Fibroblast of upper back skin (primary cell): ENCODE measurements around the gene ARHGAP45.
A peak's percentile ranks its signal among the peaks of the same experiment; 100 is the strongest.
"Not testable (repeated sequence)": the region's sequence is repeated elsewhere in the genome, so short reads cannot be mapped to it uniquely, and the experiment has no call there.

Experiments
- DNase-seq: peaks from one replicate; pipeline ENCODE4 v3.0.0-alpha.2; 2013

The ARHGAP45 gene

GRCh38 chr19:1117654-1118053 lies 50.7 kb downstream of the ARHGAP45 start:
- DNase-seq: no peak

- no peak for DNase-seq
These were observed 52.0 kb downstream of the ARHGAP45 start for GRCh38 chr19:1118999-1119398.

- no peak for DNase-seq
These were observed 52.7 kb downstream of the ARHGAP45 start for GRCh38 chr19:1119475-1120217.

DNA sequence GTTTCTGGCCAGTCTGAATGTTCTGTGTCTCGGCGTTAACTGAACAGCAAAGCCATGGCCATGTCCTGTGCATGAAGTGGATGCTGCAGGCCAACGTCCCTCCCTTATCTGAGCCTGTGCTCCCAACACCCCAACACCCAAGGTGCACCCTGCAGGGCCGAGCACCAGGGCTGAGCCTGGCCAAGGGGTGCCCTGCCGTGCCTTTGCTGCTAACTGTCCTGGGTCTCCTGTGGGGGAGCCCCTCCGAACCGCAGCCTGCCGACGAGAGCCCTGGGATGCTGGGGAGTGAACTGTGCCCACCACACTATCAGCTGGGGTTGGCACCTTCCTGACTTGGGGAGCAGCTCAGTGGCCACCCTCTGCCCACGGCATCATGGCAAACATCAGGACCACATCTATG lies 54.4 kb downstream of the ARHGAP45 start:
- DNase-seq: no peak

DNA sequence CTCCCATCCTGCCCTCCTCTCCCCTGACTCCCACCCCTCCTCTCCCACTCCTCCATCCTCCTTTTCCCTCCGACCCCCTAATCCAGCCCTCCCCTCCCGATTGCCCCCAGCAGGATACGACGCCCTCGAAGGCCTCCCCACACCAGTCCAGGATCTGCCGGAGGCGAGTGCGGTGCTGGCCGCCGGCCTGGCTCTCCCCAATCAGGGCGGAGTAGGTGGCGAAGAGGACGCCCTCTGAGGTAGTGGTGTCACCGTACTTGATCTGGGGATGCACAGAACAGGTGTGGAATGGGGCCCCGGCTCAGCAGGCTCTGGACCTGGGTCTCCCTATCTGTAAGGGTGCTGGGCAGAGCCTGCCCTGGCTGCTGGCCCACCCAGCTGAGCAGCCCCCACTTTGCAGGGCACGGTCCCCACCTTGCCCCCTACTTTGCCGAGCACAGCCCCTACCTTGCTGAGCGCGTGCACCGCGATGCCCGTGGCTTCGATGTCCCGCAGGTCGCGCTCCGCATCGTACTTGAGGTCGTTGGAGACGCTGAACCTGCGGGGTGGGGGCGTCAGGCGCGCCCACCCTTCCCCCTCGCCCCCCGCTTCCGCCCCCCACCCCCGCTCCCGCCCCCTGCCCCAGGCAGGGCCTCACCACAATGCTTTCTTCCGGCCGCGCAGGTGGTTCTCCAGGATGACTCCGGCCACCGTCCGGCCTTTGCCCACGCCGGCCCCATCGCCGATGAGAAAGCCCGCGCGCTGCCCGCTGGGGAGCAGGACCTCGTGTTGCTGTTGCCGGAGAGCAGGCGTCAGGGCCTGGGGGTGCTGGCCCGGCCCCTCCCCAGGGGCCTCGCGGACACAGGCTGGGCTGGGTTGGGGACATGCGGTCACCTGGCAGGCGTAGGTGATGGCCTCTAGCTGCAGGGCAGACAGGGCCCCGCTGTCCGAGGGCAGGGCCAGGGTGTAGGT lies 55.3 kb downstream of the ARHGAP45 start:
- DNase-seq: no peak

DNA sequence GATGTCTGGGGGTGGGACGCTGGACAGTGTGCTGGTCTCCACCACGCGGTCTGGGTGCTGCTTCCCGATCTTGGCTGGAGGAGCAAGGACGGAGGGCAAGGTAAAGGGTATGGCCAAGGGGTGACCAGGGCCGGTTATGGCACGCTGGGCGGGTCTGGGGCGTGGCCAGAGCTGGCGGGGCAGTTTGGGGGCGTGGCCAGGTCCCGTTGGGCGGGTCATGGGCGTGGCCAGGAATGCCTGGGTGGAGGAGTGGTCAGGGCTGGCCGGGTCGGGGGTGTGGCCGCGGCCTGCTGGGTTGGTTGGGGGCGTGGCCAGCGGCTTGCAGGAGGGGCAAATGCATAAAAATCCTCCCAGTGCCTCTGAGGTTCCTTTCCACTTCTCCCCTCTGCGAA lies 56.0 kb downstream of the ARHGAP45 start:
- DNase-seq: peak; percentile 58

GRCh38 chr19:1123381-1123780 lies 56.4 kb downstream of the ARHGAP45 start:
- no peak for DNase-seq

DNA sequence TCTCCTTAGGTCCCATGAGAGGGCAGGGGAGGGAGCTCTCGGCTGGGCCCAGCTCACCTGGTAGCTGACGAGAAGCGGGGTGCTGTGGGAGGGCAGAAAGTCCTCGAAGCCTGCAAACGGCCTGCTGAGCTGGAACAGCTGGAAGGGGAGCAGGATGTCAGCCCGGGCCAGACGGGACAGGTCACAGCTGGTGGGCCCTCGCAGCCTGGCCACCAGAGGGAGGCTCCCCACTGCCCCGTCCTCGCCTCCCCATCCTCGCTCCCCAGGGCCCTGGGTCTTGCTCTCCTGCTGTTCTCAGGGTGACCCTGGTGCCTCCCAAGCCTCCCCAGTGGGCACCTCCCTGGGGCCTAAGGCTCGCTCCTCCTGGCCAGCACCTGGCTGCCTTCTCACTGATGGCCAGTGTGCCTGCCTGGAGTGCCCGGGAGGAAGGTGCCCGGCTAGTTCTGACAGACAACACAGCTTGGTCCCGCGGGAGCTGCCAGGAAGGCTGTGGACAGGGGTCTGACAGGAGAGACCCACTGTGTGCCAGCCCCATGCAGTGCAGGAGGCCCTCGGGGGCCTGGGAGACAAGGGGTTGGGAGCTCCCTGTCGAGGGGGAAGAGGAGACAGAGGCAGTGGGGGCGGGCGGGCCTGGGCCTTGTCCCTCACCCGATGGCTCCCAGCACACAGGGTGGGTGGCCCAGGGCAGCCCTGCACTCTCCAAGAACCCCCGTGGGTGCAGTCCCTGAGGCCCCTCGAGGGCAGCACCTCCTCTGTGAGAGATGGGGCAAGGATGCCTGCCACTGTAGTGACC lies 57.1 kb downstream of the ARHGAP45 start:
- no peak for DNase-seq

GRCh38 chr19:1125601-1126467 lies 58.9 kb downstream of the ARHGAP45 start:
- no peak for DNase-seq

DNA sequence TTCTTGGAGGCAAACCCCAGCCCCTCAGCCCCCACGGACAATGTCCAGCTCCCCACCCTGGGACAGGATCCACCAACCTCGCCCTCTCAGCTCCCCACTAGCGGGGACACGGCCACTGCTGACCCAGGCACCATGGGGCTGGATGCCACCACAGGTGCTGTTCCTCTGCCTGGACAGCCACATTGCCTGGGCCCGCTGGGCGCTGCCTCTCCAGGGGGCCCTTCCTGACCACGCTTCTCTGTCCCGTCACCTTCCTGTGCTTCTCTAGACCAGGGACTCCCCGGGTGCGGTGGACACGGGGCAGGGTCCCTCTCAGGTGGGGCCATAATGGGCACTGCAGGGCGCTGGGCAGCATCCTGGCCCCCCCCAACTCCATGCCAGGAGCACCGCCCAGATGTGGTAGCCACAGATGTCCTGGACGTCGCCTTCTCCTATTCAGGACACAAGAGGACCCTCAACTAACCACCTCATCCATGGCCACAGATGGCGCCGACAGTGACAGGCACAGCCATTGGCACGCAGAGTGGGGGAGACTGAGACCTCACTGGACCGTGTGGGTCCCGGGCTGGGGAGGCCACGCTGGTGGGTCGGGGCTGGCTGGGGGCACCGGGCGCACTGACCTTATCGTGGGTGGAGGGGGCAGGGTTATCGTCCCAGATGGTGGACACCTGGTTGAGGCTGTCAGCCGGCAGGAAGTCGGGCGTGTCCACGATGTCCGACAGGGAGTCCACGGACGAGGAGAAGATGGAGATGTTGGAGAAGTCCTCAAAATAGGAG lies 60.2 kb downstream of the ARHGAP45 start:
- no peak for DNase-seq

DNA sequence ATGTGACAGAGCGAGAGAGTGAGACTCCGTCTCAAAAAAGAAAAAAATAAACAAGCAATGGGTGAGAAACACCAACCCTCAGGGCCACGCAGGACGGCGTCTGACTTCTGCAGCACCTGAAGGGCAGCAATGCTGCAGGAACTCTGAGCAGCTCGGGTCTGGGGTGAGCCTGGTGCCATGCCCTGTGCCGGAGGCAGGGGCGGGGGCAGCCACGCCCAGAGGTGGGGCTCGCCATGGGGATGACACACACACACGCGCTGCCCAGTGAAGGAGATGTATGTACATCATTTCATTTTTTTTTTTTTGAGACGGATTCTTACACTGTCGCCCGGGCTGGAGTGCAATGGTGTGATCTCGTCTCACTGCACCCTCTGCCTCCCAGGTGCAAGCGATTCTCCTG lies 61.1 kb downstream of the ARHGAP45 start:
- DNase-seq: no peak

DNA sequence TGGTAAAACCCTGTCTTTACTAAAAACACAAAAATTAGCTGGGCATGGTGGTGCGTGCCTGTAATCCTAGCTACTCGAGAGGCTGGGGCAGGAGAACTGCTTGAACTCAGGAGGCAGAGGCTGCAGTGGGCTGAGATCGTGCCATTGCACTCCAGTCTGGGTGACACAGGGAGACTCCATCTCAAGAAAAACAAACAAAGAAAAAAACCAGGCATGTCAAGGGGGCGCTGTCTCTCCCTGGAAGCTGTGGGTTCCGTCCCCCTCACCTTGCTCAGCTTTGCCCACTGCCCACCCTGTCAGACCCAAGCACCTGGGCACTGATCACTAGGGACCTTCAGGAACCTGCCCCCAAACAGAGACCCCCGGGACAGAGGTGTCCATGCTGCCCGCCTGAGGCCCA lies 62.1 kb downstream of the ARHGAP45 start:
- not testable (repeated sequence) for DNase-seq

- DNase-seq: no peak
These were observed 62.6 kb downstream of the ARHGAP45 start for GRCh38 chr19:1129535-1129934.

DNA sequence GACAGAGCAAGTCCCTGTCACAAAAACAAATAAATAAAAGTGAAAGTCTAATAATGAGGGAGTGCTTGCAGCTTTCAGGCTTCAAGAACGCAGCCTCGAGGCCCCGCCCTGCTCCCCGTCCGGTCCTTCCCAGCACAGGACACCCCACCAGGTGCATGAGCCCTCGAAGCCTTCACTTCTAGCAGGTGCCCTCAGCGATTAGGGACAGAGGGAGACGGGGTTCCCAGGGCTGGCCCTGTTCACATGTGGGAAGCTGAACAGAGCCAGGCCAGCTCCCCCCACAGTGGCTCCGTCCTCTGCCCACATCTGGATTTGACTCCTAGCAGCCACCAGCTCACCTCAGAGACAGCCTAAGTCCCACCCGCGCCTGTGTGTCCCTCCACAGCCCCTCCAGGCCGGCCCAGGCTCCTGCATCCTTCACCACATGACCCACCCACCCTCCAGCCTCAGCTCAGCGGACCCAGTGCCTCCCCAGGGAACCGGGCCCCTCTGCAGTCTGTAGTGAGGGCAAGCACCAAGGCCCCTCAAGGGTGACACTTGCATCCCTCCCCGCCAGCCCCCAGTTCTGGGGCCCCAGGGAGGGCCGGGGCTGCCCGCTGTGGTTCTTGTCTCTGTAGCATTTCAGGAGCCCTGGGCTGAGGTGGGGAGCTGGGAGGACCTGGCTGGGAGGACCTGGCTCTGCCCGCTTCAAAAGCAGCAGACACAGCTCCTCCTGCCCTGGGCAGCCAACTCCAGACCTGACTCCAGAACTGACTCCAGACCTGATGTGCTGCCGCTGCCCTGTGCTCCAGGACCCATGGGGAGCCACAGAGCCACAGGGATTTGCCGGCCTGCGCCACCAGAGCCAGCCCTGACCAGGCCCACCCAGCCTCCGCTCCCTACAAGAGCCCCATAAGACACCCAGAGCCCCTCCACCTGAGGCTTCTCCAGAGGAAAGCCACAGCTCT lies 64.1 kb downstream of the ARHGAP45 start:
- DNase-seq: no peak

GRCh38 chr19:1131718-1132551 lies 65.0 kb downstream of the ARHGAP45 start:
- DNase-seq: peak; percentile 85

DNA sequence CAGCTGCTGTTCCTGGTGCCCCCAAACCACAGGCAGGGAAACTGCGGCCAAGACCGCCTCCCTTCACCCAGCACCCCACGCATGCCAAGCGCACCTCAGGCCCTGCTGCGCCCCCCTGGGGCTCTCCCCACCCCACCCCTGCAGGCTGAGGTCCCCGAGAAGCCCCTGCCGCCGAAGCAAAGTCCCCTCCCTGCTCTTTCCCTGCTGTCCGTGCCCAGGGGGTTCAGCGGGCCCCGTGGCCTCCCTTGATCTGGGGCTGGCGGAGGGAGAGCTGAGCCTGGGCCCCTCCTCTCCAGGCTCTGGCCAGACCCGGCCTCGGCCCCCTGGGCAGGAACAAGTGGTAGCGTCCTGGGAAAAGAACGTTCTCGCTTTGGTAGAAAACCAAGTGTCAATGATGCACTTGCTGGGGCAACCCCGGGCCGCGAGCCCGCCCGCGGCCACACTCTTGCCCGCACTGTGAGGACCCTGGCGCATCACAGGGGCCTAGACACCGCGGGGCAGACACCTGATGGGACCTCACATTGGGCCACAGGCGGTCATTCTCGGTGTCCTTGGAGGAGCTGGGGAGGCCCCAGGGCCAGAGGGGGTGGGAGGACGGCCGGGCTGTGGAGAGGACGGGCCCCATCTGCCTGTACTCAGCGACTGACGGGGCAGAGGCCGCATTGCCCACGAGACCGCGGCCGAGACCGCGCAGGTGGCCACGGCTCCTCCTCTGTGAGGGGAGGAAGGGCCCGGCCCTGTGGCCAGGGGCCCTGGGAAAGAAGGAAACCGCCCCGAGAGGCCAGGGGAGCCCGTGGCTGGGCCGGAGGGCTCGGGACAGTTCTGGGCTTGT lies 65.8 kb downstream of the ARHGAP45 start:
- no peak for DNase-seq

DNA sequence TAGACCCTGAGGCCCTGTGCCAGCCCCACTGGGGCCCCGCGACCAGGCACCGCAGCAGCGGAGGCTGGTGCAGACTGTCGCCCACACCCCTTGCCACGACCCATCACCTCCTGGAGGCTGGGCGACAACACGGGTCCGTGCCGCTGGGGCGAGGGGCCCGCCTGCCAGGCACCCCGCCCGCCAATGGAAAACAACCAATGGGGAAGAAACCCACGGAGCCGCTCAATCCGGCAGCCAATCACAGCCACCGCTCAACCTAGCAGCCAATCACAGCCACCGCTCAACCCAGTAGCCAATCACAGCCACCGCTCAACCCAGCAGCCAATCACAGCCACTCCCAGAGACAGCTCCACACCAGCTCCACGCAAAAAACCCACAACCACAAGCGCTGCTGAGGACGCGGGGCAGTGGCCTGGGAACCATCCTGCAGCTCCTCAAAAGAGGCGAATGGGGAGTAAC lies 66.5 kb downstream of the ARHGAP45 start:
- no peak for DNase-seq

GRCh38 chr19:1134431-1134830 lies 67.5 kb downstream of the ARHGAP45 start:
- peak; percentile 26 for DNase-seq
